ENCODE measurements around the gene ANKRD44. TPM values are rescaled to one million over a fixed set of nuclear protein-coding genes. Genes with fewer than 3 reads are reported as not detected.

Gene ANKRD44
- total RNA-seq, 1 donor from 2014 or later, result 11.2 TPM

GRCh38 chr2:197134206-197134605, 176.4 kb downstream of the ANKRD44 start:
- Mint-ChIP-seq H3K9me3 (no peaks in the 10 kb centered on the region), H3K4me1 (peaks cover 4% of the 10 kb centered on the region), H3K4me3 (no peak overlapping the region), H3K36me3 (ENCODE audit: low read depth) (no peaks in the 10 kb centered on the region), H3K27ac (ENCODE audit: unreplicated experiment) (no peak overlapping the region), H3K27me3 (ENCODE audit: low read depth) (no peaks in the 10 kb centered on the region)
- no peak for TF ChIP-seq CTCF (conservative IDR thresholded peaks at IDR 0.05)
- no peak for DNase-seq (ENCODE audit: low read depth, low spot score)

GRCh38 chr2:197131558-197131855, 179.1 kb downstream of the ANKRD44 start:
- H3K27me3 Mint-ChIP-seq (ENCODE audit: low read depth), result no peaks in the 10 kb centered on the region
- peaks cover 3% of the 10 kb centered on the region for H3K9me3 Mint-ChIP-seq
- H3K27ac Mint-ChIP-seq (ENCODE audit: unreplicated experiment), result no peak overlapping the region
- H3K36me3 Mint-ChIP-seq (ENCODE audit: low read depth), result peaks cover 4% of the 10 kb centered on the region
- no peak for DNase-seq (ENCODE audit: low read depth, low spot score)
- H3K4me3 Mint-ChIP-seq, result no peak overlapping the region
- TF ChIP-seq CTCF (conservative IDR thresholded peaks at IDR 0.05), result no peak
- peaks cover 4% of the 10 kb centered on the region for H3K4me1 Mint-ChIP-seq

- H3K27ac Mint-ChIP-seq (ENCODE audit: unreplicated experiment), result no peak overlapping the region
- no peak overlapping the region for H3K4me3 Mint-ChIP-seq
- TF ChIP-seq CTCF (conservative IDR thresholded peaks at IDR 0.05), result no peak
- H3K9me3 Mint-ChIP-seq, result peaks cover 3% of the 10 kb centered on the region
- H3K4me1 Mint-ChIP-seq, result peaks cover 4% of the 10 kb centered on the region
- no peak for DNase-seq (ENCODE audit: low read depth, low spot score)
- peaks cover 4% of the 10 kb centered on the region for H3K36me3 Mint-ChIP-seq (ENCODE audit: low read depth)
- no peaks in the 10 kb centered on the region for H3K27me3 Mint-ChIP-seq (ENCODE audit: low read depth)
Measured at GRCh38 chr2:197130318-197130717, 180.3 kb downstream of the ANKRD44 start.

GRCh38 chr2:197128897-197129296, 181.7 kb downstream of the ANKRD44 start:
- no peak for TF ChIP-seq CTCF (conservative IDR thresholded peaks at IDR 0.05)
- no peak for DNase-seq (ENCODE audit: low read depth, low spot score)
- Mint-ChIP-seq H3K9me3 (peaks cover 3% of the 10 kb centered on the region), H3K4me1 (no peaks in the 10 kb centered on the region), H3K27ac (ENCODE audit: unreplicated experiment) (no peak overlapping the region), H3K4me3 (no peak overlapping the region), H3K36me3 (ENCODE audit: low read depth) (peaks cover 4% of the 10 kb centered on the region), H3K27me3 (ENCODE audit: low read depth) (no peaks in the 10 kb centered on the region)

GRCh38 chr2:197128126-197128525, 182.5 kb downstream of the ANKRD44 start:
- peaks cover 3% of the 10 kb centered on the region for H3K9me3 Mint-ChIP-seq
- no peak overlapping the region for H3K27ac Mint-ChIP-seq (ENCODE audit: unreplicated experiment)
- no peak overlapping the region for H3K4me3 Mint-ChIP-seq
- H3K36me3 Mint-ChIP-seq (ENCODE audit: low read depth), result peaks cover 4% of the 10 kb centered on the region
- H3K4me1 Mint-ChIP-seq, result no peaks in the 10 kb centered on the region
- TF ChIP-seq CTCF (conservative IDR thresholded peaks at IDR 0.05), result no peak
- H3K27me3 Mint-ChIP-seq (ENCODE audit: low read depth), result no peaks in the 10 kb centered on the region
- no peak for DNase-seq (ENCODE audit: low read depth, low spot score)

Data from neural crest cell (in vitro differentiated cells).